ENCODE results near the gene GSTA3.

DNA sequence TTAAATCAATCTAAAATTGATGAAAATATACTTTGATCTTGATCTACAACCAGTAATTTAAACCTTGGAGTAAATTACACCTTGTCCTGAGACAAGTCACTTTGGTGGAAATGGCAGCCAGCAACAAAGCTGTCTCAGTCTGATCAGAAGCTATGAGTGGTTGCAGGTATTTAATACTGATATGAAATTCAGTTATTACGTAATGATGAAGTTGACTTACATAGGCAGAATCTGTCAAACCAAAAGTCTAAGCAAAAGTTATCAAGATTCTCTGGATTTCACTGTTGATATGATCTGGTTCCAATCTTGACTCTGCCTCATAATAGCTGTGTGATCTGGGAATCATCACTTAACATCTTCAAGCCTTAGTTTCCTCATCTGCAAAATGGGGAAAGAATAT lies 41.3 kb downstream of the GSTA3 start:
- TF ChIP-seq, protein P1, sequence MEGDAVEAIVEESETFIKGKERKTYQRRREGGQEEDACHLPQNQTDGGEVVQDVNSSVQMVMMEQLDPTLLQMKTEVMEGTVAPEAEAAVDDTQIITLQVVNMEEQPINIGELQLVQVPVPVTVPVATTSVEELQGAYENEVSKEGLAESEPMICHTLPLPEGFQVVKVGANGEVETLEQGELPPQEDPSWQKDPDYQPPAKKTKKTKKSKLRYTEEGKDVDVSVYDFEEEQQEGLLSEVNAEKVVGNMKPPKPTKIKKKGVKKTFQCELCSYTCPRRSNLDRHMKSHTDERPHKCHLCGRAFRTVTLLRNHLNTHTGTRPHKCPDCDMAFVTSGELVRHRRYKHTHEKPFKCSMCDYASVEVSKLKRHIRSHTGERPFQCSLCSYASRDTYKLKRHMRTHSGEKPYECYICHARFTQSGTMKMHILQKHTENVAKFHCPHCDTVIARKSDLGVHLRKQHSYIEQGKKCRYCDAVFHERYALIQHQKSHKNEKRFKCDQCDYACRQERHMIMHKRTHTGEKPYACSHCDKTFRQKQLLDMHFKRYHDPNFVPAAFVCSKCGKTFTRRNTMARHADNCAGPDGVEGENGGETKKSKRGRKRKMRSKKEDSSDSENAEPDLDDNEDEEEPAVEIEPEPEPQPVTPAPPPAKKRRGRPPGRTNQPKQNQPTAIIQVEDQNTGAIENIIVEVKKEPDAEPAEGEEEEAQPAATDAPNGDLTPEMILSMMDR (IDR thresholded peaks at IDR 0.05), result no peak
- TF ChIP-seq POLR2A (IDR thresholded peaks at IDR 0.05), result no peak
